GM19467 (cell line): Measurements from ENCODE around the gene MYPOP.
"Not testable (repeated sequence)": the region's sequence is repeated elsewhere in the genome, so short reads cannot be mapped to it uniquely, and the experiment has no call there.

Experiments used
- ATAC-seq: cut with Tn5 transposase; IDR thresholded peaks from one replicate; pipeline ENCODE4 v1.9.1; 2021; ENCODE audit warnings: mild to moderate bottlenecking, moderate library complexity; ENCODE audit not compliant: unreplicated experiment

Gene MYPOP

DNA sequence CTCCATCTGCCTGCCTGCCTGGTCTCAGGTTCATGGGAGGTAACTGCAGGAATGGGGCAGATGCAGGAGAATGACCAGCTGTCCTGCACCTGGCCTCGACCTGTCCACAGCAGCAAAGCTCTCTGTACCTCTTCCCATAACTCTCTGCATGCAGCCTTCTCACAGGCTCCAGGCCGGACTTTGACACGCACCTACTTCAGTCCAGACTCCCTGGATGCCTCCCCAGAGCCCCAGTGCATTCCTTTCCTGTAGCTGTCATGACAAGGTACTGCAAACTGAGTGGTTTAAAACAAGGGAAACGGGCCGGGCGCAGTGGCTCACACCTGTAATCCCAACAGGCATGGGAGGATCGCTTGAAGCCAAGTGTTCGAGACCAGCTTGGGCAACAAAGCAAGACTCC lies 8.9 kb upstream of the MYPOP start:
- ATAC-seq: no peak

DNA sequence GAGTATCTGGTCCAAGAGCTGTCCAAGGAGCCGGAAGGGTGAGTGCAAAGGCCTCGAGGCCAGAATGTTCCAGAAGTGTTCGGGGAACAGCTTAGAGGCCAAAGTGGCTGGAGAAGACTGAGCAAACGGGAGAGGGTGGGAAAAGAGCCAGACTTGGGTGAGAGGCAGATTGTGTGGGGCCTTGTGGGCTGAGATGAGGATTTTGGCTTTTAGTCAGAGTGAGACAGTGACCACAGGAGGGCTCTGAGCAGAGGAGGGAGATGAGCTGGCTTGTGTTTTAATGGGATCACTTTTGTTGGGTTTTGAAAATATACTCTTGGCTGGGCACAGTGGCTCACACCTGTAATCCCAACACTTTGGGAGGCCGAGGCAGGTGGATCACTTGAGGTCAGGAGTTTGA lies 6.5 kb upstream of the MYPOP start:
- ATAC-seq: no peak

DNA sequence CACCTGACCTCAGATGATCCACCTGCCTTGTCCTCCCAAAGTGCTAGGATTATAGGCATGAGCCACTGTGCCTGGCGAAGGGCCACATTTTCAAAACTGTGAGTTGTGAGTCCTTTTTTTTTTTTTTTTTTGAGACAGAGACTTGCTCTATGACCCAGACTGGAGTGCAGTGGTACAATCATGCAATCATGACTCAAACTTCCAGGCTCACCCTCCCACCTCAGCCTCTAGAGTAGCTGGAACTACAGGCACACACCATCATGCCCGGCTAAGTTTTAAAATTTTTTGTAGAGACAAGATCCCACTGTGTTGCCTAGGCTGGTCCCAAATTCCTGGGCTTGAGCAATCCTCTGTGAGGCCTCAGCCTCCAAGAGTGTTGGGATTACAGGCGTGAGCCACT lies 3.8 kb upstream of the MYPOP start:
- ATAC-seq: no peak

DNA sequence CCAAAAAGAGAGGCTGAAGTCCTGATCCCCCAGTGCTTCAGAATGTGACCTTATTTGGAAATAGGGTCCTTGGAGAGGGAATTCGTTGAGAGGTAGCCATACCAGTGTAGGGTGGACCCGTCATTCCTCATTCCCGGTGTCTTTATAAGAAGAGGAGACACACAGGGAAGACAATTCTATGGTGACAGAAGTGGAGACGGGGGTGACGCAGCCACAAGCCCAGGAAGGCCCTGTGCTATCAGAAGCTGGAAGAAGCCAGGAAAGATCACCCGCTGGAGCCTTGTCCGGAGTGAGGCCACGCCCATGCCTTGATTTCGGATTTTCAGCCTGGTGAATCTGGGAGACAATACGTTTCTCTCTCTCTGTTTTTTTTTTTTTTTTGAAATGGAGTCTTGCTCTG lies 2.6 kb upstream of the MYPOP start:
- ATAC-seq: no peak

DNA sequence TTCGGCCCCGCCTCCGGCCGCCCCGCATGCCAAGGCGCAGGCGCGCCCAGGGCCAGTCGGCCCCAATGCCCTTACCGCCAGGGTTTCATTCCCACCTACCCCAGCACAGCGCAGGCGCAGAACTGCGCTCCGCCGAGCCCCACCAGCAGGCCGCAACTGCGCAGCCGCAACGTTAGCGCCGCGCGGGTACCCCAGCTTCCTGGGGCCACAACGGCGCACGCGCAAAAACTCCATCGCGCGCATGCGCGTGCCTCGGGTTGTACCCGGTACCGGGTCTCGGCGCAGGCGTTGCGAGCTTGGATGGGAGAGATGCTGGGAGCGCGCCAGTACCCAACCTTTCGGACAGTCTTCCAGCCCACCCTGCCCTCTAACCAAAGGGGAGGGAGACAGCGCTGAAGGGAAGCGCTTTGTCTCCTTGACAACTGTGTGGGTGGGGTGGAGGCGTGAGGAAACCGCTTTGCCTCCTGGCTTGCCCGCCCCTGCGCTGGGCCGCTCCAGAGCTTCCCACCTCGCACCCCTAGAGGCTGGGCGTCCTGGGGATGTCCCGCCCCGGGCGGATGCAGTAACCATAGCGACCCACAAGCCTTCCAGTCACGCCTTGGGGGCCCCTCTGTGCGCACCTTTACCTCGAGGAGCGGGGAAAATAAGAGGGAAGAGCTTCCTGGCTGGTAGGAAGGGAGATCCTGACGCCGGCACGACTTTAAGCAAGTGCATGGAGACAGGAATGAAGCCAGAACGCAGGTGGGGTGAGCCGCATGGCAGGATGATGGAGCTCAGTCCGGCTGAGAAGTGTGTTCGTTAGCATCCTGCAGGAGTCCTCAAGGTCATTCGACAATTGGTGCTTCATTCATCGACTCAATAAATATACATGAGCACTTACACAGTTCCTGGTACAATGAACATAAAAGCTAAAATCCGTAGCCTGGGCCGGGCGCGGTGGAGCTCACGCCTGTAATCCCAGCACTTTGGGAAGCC lies 525 bp upstream of the MYPOP start:
- ATAC-seq: peak; percentile 84

DNA sequence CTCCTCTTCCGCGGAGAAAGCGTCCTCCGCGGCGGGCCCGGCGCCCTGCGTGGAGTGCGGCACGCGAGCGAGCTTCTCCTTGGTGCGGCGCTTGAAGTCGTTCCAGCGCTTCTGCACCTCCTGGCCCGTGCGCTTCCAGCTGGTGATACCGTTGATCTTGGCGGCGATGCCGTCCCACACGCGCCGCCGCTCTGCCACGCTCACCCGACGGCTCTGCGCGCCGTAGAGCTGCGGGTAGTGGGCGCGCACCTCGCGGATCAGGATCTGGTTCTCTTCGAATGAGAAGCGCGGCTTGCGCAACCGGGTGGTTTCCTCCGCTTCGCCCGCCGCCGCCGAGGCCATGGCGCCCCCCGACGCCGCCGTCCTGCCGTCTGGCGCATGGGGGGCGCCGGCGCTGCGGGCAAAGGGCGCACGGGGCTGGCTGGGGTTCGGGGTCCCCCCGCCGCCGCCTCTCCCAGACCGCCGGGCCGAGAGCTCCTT lies 941 bp downstream of the MYPOP start:
- ATAC-seq: no peak

DNA sequence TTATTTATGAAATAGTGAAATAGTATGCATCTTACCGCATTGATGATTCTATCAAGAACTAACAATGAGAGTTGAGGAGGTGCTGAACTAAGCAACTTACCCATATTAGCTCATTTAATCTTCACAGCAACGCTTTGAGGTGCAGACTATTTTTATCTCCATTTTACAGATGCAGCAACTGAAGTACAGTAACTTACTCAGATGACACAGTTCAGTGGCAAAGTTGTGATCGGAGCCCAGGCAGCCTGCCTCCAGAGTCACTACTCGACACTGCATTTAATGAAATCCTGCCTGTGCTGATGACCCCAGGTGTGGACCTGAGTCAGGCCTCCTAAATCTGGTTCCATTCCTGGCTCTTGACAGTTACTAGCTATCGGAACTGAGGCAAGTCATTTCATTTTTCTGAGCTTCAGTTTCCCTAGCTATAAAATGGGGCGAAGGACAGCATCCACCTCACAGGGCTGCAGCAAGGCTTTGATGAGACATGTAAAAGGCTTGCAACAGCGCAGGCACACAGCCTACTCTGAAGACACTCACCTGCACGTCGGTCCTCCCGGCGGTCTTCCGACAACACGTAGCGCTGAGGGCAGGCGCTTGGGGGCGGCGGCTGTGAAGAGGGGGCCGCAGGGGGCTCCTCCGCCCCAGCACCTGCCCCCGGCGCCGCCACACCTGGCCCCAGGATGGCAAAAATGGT lies 1.5 kb downstream of the MYPOP start:
- ATAC-seq: no peak

DNA sequence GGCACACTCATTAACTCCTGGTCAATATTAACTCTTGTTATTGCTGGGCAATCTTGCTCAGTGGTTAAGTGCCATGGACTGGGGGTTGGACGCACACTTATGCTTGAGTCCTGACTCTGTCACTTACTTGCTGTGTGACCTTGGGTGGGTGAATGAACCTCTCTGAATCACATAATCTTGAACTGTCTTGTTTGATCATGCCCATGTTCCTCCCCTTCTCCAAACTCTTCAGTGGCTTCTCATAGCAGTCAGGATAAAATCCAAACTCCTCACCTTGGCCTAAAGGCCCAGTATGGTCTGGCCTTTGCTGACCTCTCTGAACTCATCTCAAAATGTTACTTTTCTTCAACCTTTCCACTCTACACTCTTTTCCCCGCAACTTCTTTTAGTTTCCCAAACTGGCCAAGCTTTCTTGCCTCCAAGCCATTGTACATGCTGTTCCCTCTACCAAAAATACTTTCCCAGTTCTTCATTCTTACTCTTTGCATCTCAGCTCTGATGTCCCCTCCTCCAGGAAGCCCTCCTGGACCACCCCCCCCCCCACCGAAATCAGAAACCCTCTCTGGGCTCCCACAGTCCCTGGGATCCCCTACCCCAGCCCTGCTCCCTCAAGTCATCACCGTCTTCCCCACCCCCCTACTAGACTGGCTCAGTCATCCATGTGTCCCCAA lies 2.4 kb downstream of the MYPOP start:
- no peak for ATAC-seq

DNA sequence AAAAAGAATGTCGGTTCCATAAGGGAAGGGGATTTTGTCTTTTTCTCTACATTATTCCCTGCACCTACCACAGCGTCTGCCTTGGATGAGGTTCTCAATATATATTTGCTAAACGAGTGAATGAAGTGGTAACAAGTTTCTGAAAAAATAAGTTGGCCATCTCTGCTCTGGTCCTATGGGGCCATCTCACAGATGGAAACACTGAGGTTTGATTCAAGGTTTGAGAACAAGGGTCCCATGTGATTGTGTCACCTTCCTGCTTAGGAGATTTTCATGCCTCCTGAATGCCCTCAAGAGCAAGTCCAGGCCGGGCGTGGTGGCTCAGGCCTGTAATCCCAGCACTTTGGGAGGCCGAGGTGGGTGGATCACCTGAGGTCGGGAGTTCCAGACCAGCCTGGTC lies 3.2 kb downstream of the MYPOP start:
- no peak for ATAC-seq

DNA sequence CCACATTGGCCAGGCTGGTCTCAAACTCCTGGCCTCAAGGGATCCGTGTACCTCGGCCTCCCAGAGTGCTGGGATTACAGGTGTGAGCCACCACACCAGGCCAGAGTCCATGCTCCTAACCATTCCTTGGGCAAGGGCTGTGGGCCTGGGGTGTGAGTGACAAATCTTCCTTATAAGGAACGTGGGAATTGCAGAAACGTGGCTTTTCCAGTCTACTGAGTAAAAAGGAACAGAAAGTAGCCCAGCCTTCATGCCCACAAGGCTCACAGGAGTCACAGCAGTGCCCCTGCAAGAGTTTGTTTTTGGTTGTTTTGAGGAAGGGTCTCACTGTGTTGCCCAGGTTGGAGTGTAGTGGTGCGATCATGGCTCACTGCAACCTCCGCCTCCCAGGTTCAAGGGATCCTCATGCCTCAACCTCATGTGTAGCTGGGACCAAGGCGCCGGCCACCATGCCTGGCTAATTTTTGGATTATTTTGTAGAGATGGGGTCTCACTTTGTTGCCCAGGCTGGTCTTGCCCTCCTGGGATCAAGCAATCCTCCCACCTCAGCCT lies 5.1 kb downstream of the MYPOP start:
- ATAC-seq: no peak

DNA sequence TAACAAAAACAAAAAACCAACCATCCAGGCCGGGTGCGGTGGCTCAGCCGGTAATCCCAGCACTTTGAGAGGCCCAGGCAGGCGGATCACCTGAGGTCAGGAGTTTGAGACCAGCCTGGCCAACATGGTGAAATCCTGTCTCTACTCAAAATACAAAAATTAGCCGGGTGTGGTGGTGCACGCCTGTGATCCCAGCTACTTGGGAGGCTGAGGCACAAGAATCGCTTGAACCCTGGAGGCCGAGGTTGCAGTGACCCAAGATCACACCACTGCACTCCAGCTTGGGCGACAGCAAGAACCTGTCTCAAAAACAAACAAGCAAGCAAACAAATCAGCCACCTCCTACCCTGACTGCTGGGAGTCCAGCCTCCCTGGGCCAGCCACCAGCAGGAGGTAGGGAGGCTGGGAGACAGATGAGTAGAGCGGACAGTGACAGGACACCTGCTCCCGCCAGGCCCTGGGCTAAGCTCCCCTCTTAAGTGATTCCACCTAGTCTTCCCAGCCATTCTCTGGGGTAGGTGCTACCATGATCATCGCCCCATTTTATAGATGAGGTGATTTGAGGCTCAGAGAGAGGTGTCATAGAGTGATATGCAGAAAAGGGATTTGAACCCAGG lies 6.3 kb downstream of the MYPOP start:
- ATAC-seq: not testable (repeated sequence)

DNA sequence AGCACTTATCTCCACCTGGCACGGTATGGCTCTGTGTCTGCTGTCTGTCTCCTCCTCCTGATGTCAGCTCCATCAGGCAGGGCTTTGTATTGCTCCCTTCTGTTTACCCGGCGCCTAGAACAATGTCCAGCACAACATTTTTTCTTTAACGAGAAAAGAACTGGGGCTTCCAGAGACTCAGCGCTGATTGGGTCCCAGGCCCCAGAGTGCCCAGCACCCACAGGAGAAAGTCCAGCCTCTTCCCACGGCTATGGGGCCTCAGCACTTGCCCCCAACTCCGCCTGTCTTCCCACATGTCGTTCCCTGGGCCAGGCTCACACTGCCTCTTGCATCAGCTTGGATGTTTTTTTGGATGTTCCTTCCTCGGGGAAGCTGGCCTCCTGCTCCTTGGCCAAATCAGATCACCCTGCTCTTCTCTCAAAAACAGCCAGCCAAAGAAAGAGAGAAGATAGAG lies 6.9 kb downstream of the MYPOP start:
- ATAC-seq: no peak

DNA sequence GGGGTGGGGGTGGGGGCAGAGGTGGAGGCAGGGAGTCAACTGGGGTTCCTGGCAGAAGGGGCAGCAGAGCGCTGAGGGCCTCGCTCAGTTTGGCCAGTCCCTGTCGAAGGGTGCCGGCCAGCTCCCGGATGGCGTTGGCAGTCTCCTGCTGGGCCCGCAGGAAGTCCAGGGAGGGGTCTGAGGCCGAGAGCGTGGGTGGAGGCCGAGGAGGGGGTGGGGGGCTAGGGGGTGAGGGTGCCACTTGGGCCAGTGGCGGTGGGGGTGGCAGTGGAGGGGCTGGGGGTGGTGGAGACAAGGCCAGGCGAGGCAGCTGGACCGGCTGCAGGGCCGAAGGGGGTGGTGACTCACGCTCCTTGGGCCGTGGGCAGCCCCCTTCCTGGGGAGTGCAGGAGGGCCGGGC lies 11.5 kb downstream of the MYPOP start:
- ATAC-seq: no peak

DNA sequence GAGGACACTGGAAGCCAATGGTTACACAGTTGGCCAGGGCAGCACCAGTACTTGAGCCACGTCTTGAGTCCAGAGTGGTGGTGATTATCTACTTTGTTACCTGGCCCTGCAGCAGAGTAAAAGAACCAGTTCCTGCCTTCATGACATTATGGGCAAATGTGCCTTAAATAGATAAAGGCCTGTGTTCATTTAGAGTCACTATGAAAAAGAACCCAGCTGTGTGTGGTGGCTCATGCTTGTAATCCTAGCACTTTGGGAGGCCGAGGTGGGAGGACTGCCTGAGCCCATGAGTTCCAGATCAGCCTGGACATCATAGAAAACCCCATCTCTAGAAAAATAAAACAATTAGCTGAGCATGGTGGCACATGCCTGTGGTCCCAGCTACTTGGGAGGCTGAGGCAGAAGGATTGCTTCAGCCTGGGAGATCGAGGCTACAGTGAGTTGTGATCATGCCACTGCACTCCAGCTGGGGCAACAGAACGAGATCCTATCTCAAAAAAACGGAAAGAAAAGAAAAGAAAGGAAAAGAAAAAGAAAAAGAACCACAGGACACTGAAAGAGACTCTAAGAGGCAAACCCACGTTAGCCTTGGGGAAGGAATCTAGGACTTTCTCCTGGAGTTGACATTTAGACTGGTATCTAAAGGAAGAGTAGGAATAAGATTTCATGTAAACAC lies 13.1 kb downstream of the MYPOP start:
- no peak for ATAC-seq

DNA sequence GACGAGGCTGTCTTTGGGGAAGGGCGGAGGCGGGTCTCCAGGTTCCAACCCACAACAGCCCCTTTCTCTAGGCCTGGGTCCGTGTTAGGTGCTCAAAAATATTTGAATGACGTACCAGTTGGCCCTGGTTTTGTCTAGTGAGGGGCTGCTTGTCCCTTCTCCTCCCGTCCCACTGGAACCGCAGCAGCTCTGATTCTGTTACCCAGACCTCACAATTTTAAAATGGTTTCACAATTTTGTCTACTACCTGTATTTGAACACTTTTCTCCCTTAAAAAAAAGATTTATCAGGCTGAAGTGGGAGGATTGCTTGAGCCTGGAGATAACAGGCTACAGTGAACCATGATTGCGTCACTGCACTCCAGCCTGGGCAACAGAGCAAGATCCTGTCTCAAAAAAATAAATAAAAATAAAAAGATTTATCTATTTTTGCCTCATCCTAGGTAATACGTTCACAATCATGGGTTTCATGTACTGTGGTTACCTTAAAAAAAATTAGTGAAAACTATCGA lies 15.2 kb downstream of the MYPOP start:
- ATAC-seq: no peak

DNA sequence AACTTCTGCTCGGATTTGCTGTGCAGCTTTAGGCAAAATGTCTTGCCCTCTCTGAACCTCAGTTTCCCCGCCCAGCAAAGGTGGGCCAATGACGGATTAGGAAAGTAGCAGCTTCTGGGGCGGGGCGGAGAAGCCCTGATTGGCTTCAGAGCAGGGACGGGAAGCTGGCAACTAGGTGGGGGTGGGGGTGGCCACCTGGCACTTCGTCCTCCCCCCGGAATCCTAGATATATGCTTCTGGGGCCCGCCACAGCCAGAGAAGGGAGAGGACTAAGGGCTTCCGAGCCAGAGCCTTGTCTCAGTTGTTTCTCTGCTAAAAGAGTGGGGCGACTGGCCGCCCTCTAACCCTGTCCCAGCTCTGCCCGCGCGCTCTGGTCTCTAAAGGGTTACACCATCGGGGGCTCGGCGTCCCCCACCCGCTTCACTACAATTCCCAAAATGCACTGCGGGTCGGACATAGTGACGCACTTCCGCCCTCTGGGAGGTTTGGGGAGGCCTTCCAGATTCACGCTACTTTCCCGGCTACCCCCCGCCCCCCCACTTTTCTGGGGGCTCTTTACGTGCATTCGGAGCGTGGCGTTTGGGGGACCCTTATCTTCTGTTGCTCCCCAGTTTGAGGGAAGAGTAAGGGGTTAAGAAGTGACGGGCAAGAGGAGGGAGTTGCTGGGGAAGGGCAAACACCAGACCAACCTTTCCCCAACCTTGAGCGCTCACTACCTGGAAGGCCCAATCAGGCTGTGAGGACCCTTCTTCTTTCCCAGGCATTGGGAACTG lies 15.8 kb downstream of the MYPOP start:
- peak; percentile 38 for ATAC-seq

DNA sequence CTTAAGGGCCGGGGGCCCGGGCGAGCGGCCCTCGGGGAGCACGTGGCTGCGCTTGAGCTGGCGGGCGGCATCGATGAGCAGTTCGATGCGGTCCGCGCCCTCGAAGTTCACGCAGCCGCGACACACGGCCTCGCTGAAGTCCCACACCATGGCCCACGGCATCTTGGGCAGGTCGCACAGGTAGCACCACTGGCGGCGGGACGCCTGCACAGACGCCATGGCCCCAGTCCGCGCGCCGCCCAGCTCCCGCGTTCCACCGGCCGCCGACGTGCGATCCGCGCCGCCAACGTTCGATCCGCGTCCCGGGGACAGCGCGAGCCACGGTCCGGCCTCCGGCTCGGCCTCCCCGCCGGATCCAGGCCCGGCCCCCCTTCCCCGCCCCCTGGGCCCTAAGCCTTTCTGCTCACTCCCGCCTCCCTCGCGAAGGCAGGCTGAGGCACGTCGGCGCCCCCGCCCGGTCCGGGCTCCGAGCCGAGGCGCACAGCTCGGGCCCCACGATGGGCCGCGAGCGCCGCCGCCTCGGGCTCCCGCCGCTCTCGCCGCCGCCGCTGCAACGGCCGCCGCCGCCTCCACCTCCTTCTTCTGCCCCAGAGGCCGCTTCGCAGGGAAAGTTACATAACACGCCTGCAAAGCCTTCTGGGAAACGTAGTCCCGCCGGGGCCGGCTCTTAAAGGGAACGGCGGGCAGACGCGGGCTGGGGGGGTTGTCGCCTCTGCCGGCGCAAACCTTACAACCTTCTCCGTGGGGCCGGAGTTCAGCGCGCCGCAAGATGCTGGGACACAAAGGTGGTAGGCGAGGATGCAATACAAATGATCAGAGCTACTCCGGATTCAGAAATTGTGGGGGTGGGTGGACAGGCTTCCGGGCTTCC lies 16.6 kb downstream of the MYPOP start, which contains the start of gene IRF2BP1:
IRF2BP1 (minus strand) TSS at position 586 of the 871 bp plus-strand sequence; CDS start at position 219, 367 bp downstream.
- peak; percentile 35 for ATAC-seq
